ENCODE measurements around the gene NIP7. TPM values are rescaled to one million over a fixed set of nuclear protein-coding genes. Genes with fewer than 3 reads are reported as not detected.

Gene NIP7
- total RNA-seq, 1 experiment from 2014 or later, result 25.4 TPM

DNA sequence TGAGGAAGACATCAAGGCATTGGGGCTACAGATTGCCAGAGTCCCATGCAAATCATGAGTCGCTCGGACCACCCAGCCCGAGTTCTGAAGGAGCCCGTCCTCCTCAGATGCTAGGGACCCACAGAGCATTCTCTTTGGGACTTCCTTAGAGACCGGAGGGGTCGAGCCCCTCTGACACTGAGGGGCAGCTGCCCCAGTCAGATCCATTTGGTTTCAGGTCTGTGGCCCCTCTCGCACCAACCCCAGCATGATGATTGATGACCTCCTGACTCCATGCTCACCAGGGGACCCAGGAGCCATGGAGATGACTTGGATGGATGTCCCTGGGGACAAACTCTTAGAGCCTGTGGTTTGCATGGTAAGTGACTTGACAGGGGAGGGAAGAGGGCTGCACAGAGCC is 17.2 kb upstream of the NIP7 start:
- BruUV-seq (replicated peaks), result no TSS peak
- Histone ChIP-seq H3F3A (ENCODE audit: low read length, unreplicated experiment) (no peaks in the 10 kb centered on the region), H3K36me3 (ENCODE audit: low read depth, low read length) (peaks cover 26% of the 10 kb centered on the region), H3K27me3 (ENCODE audit: low read length) (no peaks in the 10 kb centered on the region), H4K20me1 (ENCODE audit: low read length) (peaks cover 10% of the 10 kb centered on the region), H3K9ac (ENCODE audit: low read length) (no peak overlapping the region), H2AFZ (ENCODE audit: low read length) (no peak overlapping the region), H3K9me2 (replicated peaks; ENCODE audit: low read length) (no peaks in the 10 kb centered on the region), H3K27ac (ENCODE audit: low read length) (no peak overlapping the region), H3K4me3 (ENCODE audit: low read length) (no peak overlapping the region), H3K9me3 (ENCODE audit: low read length) (no peaks in the 10 kb centered on the region), H3K4me2 (ENCODE audit: low read length) (no peak overlapping the region), H3K79me2 (ENCODE audit: low read length) (peaks cover 41% of the 10 kb centered on the region), H3K4me1 (ENCODE audit: insufficient read depth, low read length) (peaks cover 13% of the 10 kb centered on the region)
- DNase-seq (no peak), ATAC-seq (no peak)
- ChIA-PET POLR2A (ENCODE audit: unreplicated experiment) (no interaction called here), CTCF (no interaction called here)
- intact Hi-C loops (cut with micrococcal nuclease), result no loop called here
- no peak for TF ChIP-seq EZH2phosphoT487 (IDR thresholded peaks at IDR 0.05; ENCODE audit: borderline replicate concordance, low read length)
- TF ChIP-seq EZH2 (IDR thresholded peaks at IDR 0.05; ENCODE audit: low read length, unreplicated experiment), result no peak
- no peak for TF ChIP-seq CTCF (conservative IDR thresholded peaks at IDR 0.05; ENCODE audit: low read depth, low read length)

- no peak overlapping the region for H3K4me3 ChIP-seq (ENCODE audit: low read length)
- H3K27me3 ChIP-seq (ENCODE audit: low read length), result no peaks in the 10 kb centered on the region
- BruUV-seq (replicated peaks), result no TSS peak
- H4K20me1 ChIP-seq (ENCODE audit: low read length), result peaks cover 10% of the 10 kb centered on the region
- DNase-seq, result no peak
- no peak overlapping the region for H2AFZ ChIP-seq (ENCODE audit: low read length)
- POLR2A ChIA-PET (ENCODE audit: unreplicated experiment), result no interaction called here
- peaks cover 26% of the 10 kb centered on the region for H3K36me3 ChIP-seq (ENCODE audit: low read depth, low read length)
- H3K9ac ChIP-seq (ENCODE audit: low read length), result no peak overlapping the region
- no peak for ATAC-seq
- H3K9me3 ChIP-seq (ENCODE audit: low read length), result no peaks in the 10 kb centered on the region
- H3K27ac ChIP-seq (ENCODE audit: low read length), result no peak overlapping the region
- TF ChIP-seq EZH2phosphoT487 (IDR thresholded peaks at IDR 0.05; ENCODE audit: borderline replicate concordance, low read length) (no peak), CTCF (conservative IDR thresholded peaks at IDR 0.05; ENCODE audit: low read depth, low read length) (no peak), EZH2 (IDR thresholded peaks at IDR 0.05; ENCODE audit: low read length, unreplicated experiment) (no peak)
- intact Hi-C loops (cut with micrococcal nuclease), result no loop called here
- no peaks in the 10 kb centered on the region for H3K9me2 ChIP-seq (replicated peaks; ENCODE audit: low read length)
- peaks cover 51% of the 10 kb centered on the region for H3K79me2 ChIP-seq (ENCODE audit: low read length)
- H3K4me1 ChIP-seq (ENCODE audit: insufficient read depth, low read length), result peaks cover 18% of the 10 kb centered on the region
- H3F3A ChIP-seq (ENCODE audit: low read length, unreplicated experiment), result no peaks in the 10 kb centered on the region
- CTCF ChIA-PET, result no interaction called here
- no peak overlapping the region for H3K4me2 ChIP-seq (ENCODE audit: low read length)
Observed at GRCh38 chr16:69323415-69323814, 16.2 kb upstream of the NIP7 start.

- Histone ChIP-seq H3K36me3 (ENCODE audit: low read depth, low read length) (peaks cover 24% of the 10 kb centered on the region), H3K9me3 (ENCODE audit: low read length) (no peaks in the 10 kb centered on the region), H3K9ac (ENCODE audit: low read length) (no peak overlapping the region), H3K27me3 (ENCODE audit: low read length) (no peaks in the 10 kb centered on the region), H3K9me2 (replicated peaks; ENCODE audit: low read length) (no peaks in the 10 kb centered on the region), H2AFZ (ENCODE audit: low read length) (no peak overlapping the region), H3K4me1 (ENCODE audit: insufficient read depth, low read length) (peaks cover 21% of the 10 kb centered on the region), H3K27ac (ENCODE audit: low read length) (no peak overlapping the region), H3F3A (ENCODE audit: low read length, unreplicated experiment) (no peaks in the 10 kb centered on the region), H4K20me1 (ENCODE audit: low read length) (peaks cover 10% of the 10 kb centered on the region), H3K4me3 (ENCODE audit: low read length) (no peak overlapping the region), H3K4me2 (ENCODE audit: low read length) (no peak overlapping the region), H3K79me2 (ENCODE audit: low read length) (peaks cover 58% of the 10 kb centered on the region)
- intact Hi-C loops (cut with micrococcal nuclease), result no loop called here
- TF ChIP-seq CTCF (conservative IDR thresholded peaks at IDR 0.05; ENCODE audit: low read depth, low read length) (no peak), EZH2 (IDR thresholded peaks at IDR 0.05; ENCODE audit: low read length, unreplicated experiment) (no peak), EZH2phosphoT487 (IDR thresholded peaks at IDR 0.05; ENCODE audit: borderline replicate concordance, low read length) (no peak)
- no TSS peak for BruUV-seq (replicated peaks)
- DNase-seq, result no peak
- no peak for ATAC-seq
- POLR2A ChIA-PET (ENCODE audit: unreplicated experiment), result no interaction called here
- CTCF ChIA-PET, result no interaction called here
Observed at GRCh38 chr16:69324013-69324531, 15.5 kb upstream of the NIP7 start.
